ENCODE measurements around the gene CADM1. TPM values are rescaled to one million over a fixed set of nuclear protein-coding genes. Genes with fewer than 3 reads are reported as not detected.

The CADM1 gene
- total RNA-seq, 4 donors from 2014 or later, result 7.4 to 61.5 (median 28.5) TPM

GRCh38 chr11:115496892-115497291, 7.3 kb downstream of the CADM1 start:
- no peak for DNase-seq
- no peak for TF ChIP-seq CTCF (IDR thresholded peaks at IDR 0.05)
- no peak for TF ChIP-seq POLR2A (IDR thresholded peaks at IDR 0.05)
- Histone ChIP-seq H3K36me3 (no peaks in the 10 kb centered on the region), H3K27ac (no peak overlapping the region), H3K9me3 (no peaks in the 10 kb centered on the region), H3K4me3 (no peak overlapping the region), H3K4me1 (no peaks in the 10 kb centered on the region), H3K27me3 (peaks cover 0 to 3% of the 10 kb centered on the region in 2 donors)
- intact Hi-C loops (cut with DNase I; ENCODE audit: low total_unique reads), result no loop called here

GRCh38 chr11:115493905-115494304, 10.3 kb downstream of the CADM1 start:
- intact Hi-C loops (cut with DNase I; ENCODE audit: low total_unique reads), result no loop called here
- Histone ChIP-seq H3K4me1 (no peaks in the 10 kb centered on the region), H3K9me3 (no peaks in the 10 kb centered on the region), H3K27me3 (no peaks in the 10 kb centered on the region), H3K27ac (no peak overlapping the region), H3K4me3 (no peak overlapping the region), H3K36me3 (no peaks in the 10 kb centered on the region)
- DNase-seq, result no peak
- TF ChIP-seq POLR2A (IDR thresholded peaks at IDR 0.05) (no peak), CTCF (IDR thresholded peaks at IDR 0.05) (no peak)

GRCh38 chr11:115493488-115493887, 10.7 kb downstream of the CADM1 start:
- intact Hi-C loops (cut with DNase I; ENCODE audit: low total_unique reads), result no loop called here
- no peak for DNase-seq
- no peak overlapping the region for H3K27ac ChIP-seq
- no peaks in the 10 kb centered on the region for H3K9me3 ChIP-seq
- TF ChIP-seq POLR2A (IDR thresholded peaks at IDR 0.05), result no peak
- no peak for TF ChIP-seq CTCF (IDR thresholded peaks at IDR 0.05)
- H3K4me3 ChIP-seq, result no peak overlapping the region
- H3K36me3 ChIP-seq, result no peaks in the 10 kb centered on the region
- H3K27me3 ChIP-seq, result no peaks in the 10 kb centered on the region
- H3K4me1 ChIP-seq, result no peaks in the 10 kb centered on the region

- Histone ChIP-seq H3K4me1 (no peaks in the 10 kb centered on the region), H3K4me3 (no peak overlapping the region), H3K36me3 (no peaks in the 10 kb centered on the region), H3K27ac (no peak overlapping the region), H3K9me3 (no peaks in the 10 kb centered on the region), H3K27me3 (no peaks in the 10 kb centered on the region)
- TF ChIP-seq CTCF (IDR thresholded peaks at IDR 0.05) (no peak), POLR2A (IDR thresholded peaks at IDR 0.05) (no peak)
- intact Hi-C loops (cut with DNase I; ENCODE audit: low total_unique reads), result no loop called here
- DNase-seq, result no peak
These were observed 14.7 kb downstream of the CADM1 start for GRCh38 chr11:115489466-115489865.

- TF ChIP-seq POLR2A (IDR thresholded peaks at IDR 0.05), result no peak
- TF ChIP-seq CTCF (IDR thresholded peaks at IDR 0.05), result no peak
- Histone ChIP-seq H3K27ac (no peak overlapping the region), H3K27me3 (no peaks in the 10 kb centered on the region), H3K36me3 (no peaks in the 10 kb centered on the region), H3K9me3 (no peaks in the 10 kb centered on the region), H3K4me3 (no peak overlapping the region), H3K4me1 (no peaks in the 10 kb centered on the region)
- no peak for DNase-seq
- intact Hi-C loops (cut with DNase I; ENCODE audit: low total_unique reads), result no loop called here
These were observed 15.3 kb downstream of the CADM1 start for GRCh38 chr11:115488945-115489344.
